Activated CD8-positive, alpha-beta memory T cell treated with anti-CD3 and anti-CD28 coated beads, Interleukin-2, amount 50 U/mL, for 24 hours (primary cell): ENCODE results near the gene FHL1.
"Not testable (repeated sequence)": the region's sequence is repeated elsewhere in the genome, so short reads cannot be mapped to it uniquely, and the experiment has no call there.

Experiments
- DNase-seq: peaks from one replicate; pipeline ENCODE4 v3.0.0-alpha.2; 2020; ENCODE audit errors: extremely low read depth

FHL1 gene

GRCh38 chrX:136146614-136147314 is 569 bp upstream of the FHL1 start:
- no peak for DNase-seq

- DNase-seq = no peak
Observed at GRCh38 chrX:136147976-136148375, 643 bp downstream of the FHL1 start.

- DNase-seq = no peak
Observed at GRCh38 chrX:136148391-136148790, 1.1 kb downstream of the FHL1 start.

GRCh38 chrX:136154998-136155397 is 7.7 kb downstream of the FHL1 start:
- DNase-seq = no peak

- no peak for DNase-seq
Observed at GRCh38 chrX:136156560-136157117, 9.3 kb downstream of the FHL1 start.

GRCh38 chrX:136157187-136157586 is 9.9 kb downstream of the FHL1 start:
- no peak for DNase-seq

- DNase-seq = no peak
Observed at GRCh38 chrX:136158685-136159084, 11.4 kb downstream of the FHL1 start.

GRCh38 chrX:136159611-136160025 is 12.3 kb downstream of the FHL1 start:
- DNase-seq = no peak

GRCh38 chrX:136162827-136163570 is 15.7 kb downstream of the FHL1 start:
- no peak for DNase-seq

- no peak for DNase-seq
Observed at GRCh38 chrX:136163689-136164088, 16.4 kb downstream of the FHL1 start.

- no peak for DNase-seq
Observed at GRCh38 chrX:136165406-136165805, 18.1 kb downstream of the FHL1 start.

GRCh38 chrX:136166221-136166855 is 19.0 kb downstream of the FHL1 start:
- DNase-seq = no peak

GRCh38 chrX:136167989-136168388 is 20.7 kb downstream of the FHL1 start:
- not testable (repeated sequence) for DNase-seq

- no peak for DNase-seq
Observed at GRCh38 chrX:136168929-136169735, 21.8 kb downstream of the FHL1 start.

- DNase-seq = no peak
Observed at GRCh38 chrX:136170139-136170800, 22.9 kb downstream of the FHL1 start.

- no peak for DNase-seq
Observed at GRCh38 chrX:136171420-136171819, 24.1 kb downstream of the FHL1 start.

GRCh38 chrX:136176399-136176825 is 29.1 kb downstream of the FHL1 start:
- DNase-seq = no peak

- DNase-seq = no peak
Observed at GRCh38 chrX:136179133-136179532, 31.8 kb downstream of the FHL1 start.

- no peak for DNase-seq
Observed at GRCh38 chrX:136182414-136182813, 35.1 kb downstream of the FHL1 start.

- no peak for DNase-seq
Observed at GRCh38 chrX:136183172-136183571, 35.8 kb downstream of the FHL1 start.

GRCh38 chrX:136183917-136184316 is 36.6 kb downstream of the FHL1 start:
- DNase-seq = no peak
